Activated CD4-positive, alpha-beta T cell treated with anti-CD3 and anti-CD28 coated beads, Interleukin-10, Interleukin-2, amounts not matched to agents 100 ng/mL and 50 ng/mL, durations not matched to agents 16 hours and 8 hours (primary cell): ENCODE data around the gene FERMT1.
"Not testable (repeated sequence)": the region's sequence is repeated elsewhere in the genome, so short reads cannot be mapped to it uniquely, and the experiment has no call there.

Experiments
- DNase-seq: peaks from one replicate; pipeline ENCODE4 v3.0.0-alpha.2; 2020

Gene FERMT1

DNA sequence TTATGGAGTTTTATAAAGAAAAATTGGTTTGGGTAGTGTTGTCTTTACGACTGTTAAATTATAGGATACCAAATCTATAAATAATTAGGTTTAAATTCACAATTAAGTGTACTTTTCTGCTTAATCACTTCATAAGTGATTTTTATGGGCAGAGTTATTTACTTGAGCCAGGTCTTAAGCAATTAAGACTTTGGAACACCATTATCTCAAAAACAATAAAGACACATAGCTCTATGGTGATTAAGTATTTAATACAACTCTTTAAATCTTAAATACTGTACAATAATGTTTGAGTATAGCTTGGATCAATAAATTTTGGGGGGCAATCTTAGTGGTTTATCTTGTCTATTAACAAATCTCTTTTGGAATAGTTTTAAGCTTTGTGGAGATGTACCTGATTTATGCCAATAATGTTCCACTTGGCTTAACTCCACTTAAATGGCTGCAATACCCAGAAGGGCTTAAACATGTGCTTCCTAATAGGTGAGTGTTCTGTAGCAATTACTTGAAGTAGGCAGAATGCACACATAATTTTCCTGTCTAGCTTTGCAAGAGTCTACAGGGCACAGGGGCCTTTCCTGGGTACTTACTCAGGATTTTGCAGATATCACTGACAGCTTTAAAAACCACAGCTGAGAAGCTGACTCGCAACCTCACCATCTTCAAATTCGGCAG lies 7.5 kb downstream of the FERMT1 start:
- no peak for DNase-seq

DNA sequence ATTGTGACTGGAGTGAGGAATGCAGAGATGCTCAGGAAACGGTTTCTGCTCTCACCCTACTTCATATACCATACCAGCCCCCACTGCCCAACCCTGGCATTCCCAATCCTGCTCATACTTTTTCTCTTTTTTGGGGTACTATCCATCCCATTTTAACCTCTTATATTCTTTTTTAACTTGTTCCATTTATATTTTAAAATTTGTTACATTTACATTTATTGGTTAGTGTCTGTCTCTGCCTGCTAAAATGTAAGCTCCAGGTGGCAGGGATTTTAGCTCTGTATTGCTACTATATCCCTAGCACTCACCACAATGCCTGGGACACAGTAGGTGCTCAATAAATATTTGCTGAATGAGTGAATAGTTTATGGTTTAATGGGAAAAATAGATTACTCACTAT lies 8.1 kb downstream of the FERMT1 start:
- DNase-seq = no peak

DNA sequence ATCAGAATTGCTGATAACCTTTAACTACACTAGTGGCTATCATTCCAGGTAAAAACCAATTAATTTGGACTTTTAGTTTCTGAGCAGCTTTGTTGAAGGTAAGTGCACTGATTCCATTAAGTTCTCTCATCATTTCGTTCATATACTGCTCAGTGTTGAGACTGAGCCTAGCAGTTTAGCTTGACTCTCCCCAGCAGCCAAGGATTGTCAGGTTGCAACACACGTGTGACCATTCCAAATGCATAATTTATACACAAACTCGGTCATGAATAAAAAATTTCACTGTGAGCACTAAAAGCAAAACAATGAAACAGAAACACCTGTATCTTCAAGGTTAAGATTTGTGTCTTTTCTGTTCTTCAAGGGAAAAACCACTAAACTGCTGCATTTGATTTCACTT lies 8.9 kb downstream of the FERMT1 start:
- DNase-seq = no peak

DNA sequence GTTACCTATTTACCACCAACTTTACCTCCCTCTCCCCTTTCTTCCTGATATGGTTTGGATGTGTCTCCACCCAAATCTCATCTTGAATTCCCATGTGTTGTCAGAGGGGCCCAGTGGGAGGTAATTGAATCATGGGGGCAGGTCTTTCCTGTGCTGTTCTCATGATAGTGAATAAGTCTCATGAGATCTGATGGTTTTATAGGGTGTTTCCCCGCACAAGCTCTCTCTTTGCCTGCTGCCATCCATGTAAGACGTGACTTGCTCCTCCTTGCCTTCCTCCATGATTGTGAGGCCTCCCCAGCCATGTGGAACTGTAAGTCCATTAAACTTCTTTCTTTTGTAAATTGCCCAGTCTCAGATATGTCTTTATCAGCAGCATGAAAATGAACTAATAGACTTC lies 9.9 kb downstream of the FERMT1 start:
- not testable (repeated sequence) for DNase-seq

DNA sequence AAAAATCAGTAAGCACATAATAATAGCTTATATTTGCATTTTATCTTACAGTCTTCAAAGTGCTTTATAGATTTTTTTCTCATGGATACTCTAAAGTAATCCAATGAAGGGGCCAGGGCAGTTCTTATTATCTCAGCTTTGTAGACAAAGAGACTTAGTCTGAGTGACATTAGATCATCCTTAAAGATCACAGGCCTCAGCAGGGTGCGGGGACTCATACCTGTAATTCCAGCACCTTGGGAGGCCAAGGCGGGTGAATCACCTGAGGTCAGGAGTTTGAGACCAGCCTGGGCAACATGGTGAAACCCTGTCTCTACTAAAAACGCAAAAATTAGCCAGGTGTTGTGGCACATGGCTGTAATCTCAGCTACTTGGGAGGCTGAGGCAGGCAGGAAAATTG lies 14.5 kb downstream of the FERMT1 start:
- no peak for DNase-seq

GRCh38 chr20:6104493-6105188 lies 18.2 kb downstream of the FERMT1 start:
- DNase-seq = no peak

GRCh38 chr20:6103301-6103700 lies 19.5 kb downstream of the FERMT1 start:
- DNase-seq = no peak

- DNase-seq = no peak
Observed at GRCh38 chr20:6101346-6101745, 21.5 kb downstream of the FERMT1 start.

DNA sequence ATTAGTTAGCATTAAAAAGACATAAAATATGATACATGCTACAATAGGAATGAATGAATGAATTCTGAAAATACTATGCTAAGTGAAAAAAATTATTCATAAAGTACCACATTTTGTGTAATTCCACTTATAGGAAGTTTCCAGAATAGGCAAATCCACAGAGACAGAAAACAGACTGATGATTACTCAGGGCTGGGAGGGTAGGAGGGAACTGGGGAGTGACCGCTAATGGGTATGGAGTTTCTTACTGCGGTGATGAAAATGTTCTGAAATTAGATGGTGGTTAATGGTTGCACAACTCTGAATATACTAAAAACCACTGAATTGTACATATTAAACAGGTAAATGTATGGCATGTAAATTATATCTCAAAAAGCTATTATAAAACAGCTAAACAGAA lies 22.6 kb downstream of the FERMT1 start:
- DNase-seq = no peak

GRCh38 chr20:6099819-6100218 lies 23.0 kb downstream of the FERMT1 start:
- DNase-seq = no peak

- DNase-seq = no peak
Observed at GRCh38 chr20:6095409-6095808, 27.4 kb downstream of the FERMT1 start.

- DNase-seq = no peak
Observed at GRCh38 chr20:6094565-6094964, 28.3 kb downstream of the FERMT1 start.

DNA sequence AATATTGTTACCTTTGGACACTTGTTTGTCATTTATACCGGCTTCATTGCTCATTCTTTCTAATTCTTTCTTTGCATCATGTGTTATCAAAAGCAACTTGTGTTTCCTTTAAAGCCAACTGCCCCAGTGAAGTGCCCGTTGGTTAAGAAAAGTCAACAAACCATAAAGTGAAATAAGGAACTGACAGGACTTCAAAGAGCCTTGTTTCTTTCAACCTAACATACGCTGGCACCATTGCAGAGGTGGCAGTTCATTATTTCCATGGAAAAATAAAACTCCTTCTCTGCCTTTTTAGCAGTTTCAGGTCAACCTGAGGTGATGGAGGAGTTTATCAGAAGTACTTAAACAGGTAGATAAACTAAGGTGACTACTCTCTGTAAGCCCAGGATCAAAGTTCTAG lies 28.8 kb downstream of the FERMT1 start:
- DNase-seq = no peak

DNA sequence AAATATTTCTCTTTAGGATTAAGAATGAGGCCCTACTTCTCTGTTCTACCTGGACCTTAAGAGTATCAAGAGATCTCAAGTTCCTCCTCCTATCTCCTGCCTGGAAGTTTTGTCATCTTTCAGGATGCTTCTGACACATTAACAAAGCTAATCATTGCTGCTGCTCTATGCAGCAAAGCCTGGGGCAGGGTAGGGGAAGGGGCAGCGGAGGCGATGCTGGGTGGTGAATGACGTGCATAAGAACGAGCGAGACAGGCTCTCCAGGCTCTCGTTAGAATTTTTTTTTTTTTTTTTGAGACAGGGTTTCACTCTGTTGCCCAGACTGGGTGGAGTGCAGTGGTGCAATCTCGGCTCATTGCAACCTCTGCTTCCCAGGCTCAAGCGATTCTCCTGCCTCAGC lies 31.2 kb downstream of the FERMT1 start:
- DNase-seq = no peak

DNA sequence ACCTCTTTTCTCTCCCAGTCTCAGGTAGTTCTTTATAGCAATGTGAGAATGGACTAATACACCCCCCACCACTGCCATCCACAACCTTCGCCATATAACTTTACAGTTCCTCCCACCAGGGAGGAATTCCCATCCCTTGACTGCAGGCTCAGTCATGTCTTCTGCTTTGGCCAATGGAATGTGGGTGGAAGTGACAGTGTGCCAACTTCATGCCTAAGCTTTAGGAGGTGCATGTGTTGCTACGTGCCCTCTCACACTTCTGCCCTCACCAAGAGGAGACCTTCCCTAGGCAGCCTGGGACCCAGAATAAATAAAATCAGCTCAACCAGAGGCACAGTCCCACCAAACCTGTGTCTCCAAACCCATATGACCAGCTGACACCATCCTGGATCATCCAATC lies 36.0 kb downstream of the FERMT1 start:
- DNase-seq = no peak

- no peak for DNase-seq
Observed at GRCh38 chr20:6083926-6084325, 38.9 kb downstream of the FERMT1 start.

GRCh38 chr20:6081236-6081635 lies 41.6 kb downstream of the FERMT1 start:
- DNase-seq = no peak

GRCh38 chr20:6079016-6079415 lies 43.8 kb downstream of the FERMT1 start:
- DNase-seq = no peak

DNA sequence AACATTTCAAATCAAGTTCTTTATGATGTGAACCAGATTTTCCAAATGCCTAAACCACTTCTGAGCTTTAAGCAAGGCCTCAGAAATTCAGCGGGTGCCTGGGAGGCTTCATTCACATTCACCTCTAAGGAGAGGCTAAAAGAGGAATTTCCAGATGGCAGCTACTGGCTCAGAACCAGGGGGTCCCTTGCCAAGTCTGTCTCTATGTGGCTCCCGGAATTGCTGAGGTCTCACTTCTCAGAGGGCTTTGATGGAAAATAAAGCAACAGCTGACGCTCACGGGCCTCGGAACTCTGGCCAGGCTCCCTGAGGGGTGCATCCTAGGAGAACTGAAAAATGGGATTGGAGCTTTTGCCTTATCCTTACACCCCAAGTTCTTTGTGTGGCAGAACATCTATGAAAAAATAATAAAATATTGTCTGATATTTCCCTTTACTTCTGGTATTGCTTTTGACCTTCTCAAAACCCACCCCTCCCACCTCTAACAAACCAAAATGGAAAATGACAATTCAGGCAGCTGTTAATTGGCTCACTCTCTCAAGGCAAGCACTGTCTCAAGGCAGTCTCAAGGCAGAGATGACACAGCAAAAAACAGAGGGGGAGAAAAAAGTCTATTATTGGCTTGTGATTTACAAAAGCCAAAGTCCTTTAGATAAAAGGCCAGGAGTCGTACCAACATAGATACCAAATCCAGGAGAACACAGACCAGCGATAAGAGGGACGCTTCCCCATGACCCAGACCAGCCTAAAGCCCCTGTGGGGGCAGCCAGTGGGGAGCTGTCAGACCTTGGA lies 47.2 kb downstream of the FERMT1 start:
- DNase-seq = no peak

DNA sequence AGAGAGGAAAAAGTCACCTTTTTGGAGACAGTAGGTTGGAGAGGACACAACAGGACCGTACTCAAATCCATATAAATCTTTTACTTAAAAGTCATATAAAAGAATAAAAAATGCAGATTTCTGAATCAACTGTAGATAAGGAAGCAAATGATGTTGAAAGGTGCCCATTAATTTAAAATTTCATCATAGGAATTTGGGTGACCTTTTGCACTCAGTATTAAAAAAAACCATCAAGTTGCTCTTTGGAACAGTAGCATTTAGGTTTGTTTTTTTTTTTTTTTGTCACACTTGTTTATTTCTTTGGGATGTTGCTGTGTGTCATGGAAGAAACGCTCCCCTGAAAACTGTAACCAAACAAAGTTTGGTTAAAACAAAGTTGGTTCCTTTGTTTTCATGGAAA lies 48.0 kb downstream of the FERMT1 start:
- DNase-seq = no peak

- peak; percentile 15 for DNase-seq
Observed at GRCh38 chr20:6074145-6074561, 48.7 kb downstream of the FERMT1 start.

DNA sequence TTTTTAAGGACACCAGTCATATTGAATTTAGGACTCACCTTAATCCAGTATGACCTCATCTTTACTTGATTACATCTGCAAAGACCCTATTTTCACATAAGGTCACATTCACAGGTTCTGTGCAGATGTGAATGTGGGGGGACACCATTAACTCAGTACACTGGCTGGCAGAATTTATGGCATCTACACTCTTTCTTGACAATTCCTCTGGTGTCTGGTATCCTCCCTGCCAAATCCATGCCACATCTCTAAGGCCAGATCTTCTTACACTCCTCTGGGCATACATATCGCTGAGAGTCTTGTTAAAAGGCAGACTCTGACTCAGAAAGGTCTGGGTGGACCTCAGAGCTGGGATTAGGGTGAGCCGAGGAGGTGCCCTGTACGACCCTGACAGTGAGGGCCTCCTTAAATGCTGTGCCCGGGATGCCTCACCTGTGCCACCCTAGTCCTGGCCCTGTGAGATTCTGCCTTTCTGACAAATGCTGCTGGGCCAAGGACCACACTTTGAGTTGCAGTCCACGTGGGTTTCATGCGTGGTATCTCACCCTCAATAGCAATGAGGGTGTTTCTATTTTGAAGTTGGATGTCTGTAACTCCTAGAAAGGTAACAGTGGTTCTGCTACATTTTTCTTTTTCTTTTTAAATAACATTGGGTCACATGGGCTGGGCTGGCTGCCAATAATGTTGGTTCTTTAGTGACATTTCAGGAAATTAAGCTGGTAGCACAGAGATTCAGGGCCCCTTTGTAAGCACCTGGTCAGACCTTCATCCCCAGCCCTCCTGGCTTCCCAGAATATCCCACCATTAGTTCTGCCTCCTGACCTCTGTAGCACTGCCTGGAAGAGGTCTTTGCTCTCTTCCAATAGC lies 51.8 kb downstream of the FERMT1 start:
- no peak for DNase-seq

- DNase-seq = no peak
Observed at GRCh38 chr20:6069669-6070068, 53.2 kb downstream of the FERMT1 start.
